ENCODE results near the gene EIF4EBP3.

GRCh38 chr5:140587495-140587894 is 40.0 kb downstream of the EIF4EBP3 start:
- no peak for TF ChIP-seq ESRRA (CRISPR knock-in tag; IDR thresholded peaks at IDR 0.05; ENCODE audit: borderline replicate concordance)
- TF ChIP-seq, protein P1, sequence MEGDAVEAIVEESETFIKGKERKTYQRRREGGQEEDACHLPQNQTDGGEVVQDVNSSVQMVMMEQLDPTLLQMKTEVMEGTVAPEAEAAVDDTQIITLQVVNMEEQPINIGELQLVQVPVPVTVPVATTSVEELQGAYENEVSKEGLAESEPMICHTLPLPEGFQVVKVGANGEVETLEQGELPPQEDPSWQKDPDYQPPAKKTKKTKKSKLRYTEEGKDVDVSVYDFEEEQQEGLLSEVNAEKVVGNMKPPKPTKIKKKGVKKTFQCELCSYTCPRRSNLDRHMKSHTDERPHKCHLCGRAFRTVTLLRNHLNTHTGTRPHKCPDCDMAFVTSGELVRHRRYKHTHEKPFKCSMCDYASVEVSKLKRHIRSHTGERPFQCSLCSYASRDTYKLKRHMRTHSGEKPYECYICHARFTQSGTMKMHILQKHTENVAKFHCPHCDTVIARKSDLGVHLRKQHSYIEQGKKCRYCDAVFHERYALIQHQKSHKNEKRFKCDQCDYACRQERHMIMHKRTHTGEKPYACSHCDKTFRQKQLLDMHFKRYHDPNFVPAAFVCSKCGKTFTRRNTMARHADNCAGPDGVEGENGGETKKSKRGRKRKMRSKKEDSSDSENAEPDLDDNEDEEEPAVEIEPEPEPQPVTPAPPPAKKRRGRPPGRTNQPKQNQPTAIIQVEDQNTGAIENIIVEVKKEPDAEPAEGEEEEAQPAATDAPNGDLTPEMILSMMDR (IDR thresholded peaks at IDR 0.05), result no peak
- TF ChIP-seq, protein P2, sequence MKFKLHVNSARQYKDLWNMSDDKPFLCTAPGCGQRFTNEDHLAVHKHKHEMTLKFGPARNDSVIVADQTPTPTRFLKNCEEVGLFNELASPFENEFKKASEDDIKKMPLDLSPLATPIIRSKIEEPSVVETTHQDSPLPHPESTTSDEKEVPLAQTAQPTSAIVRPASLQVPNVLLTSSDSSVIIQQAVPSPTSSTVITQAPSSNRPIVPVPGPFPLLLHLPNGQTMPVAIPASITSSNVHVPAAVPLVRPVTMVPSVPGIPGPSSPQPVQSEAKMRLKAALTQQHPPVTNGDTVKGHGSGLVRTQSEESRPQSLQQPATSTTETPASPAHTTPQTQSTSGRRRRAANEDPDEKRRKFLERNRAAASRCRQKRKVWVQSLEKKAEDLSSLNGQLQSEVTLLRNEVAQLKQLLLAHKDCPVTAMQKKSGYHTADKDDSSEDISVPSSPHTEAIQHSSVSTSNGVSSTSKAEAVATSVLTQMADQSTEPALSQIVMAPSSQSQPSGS (CRISPR knock-in tag; IDR thresholded peaks at IDR 0.05; ENCODE audit: borderline replicate concordance, low read depth), result no peak
- no peak for TF ChIP-seq NFE2L1 (CRISPR knock-in tag; IDR thresholded peaks at IDR 0.05)
- TF ChIP-seq, protein P3, sequence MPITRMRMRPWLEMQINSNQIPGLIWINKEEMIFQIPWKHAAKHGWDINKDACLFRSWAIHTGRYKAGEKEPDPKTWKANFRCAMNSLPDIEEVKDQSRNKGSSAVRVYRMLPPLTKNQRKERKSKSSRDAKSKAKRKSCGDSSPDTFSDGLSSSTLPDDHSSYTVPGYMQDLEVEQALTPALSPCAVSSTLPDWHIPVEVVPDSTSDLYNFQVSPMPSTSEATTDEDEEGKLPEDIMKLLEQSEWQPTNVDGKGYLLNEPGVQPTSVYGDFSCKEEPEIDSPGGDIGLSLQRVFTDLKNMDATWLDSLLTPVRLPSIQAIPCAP (CRISPR knock-in tag; IDR thresholded peaks at IDR 0.05), result no peak
- no peak for TF ChIP-seq MAX (CRISPR knock-in tag; IDR thresholded peaks at IDR 0.05)
- TF ChIP-seq SOX15 (CRISPR knock-in tag; IDR thresholded peaks at IDR 0.05), result no peak
- TF ChIP-seq ELF4 (CRISPR knock-in tag; IDR thresholded peaks at IDR 0.05; ENCODE audit: low read depth), result no peak
- no peak for TF ChIP-seq HMGXB4 (CRISPR knock-in tag; IDR thresholded peaks at IDR 0.05)
- TF ChIP-seq, protein P4, sequence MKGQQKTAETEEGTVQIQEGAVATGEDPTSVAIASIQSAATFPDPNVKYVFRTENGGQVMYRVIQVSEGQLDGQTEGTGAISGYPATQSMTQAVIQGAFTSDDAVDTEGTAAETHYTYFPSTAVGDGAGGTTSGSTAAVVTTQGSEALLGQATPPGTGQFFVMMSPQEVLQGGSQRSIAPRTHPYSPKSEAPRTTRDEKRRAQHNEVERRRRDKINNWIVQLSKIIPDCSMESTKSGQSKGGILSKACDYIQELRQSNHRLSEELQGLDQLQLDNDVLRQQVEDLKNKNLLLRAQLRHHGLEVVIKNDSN (CRISPR knock-in tag; IDR thresholded peaks at IDR 0.05), result no peak
- no peak for TF ChIP-seq HMGA2 (CRISPR knock-in tag; IDR thresholded peaks at IDR 0.05)
- no peak for TF ChIP-seq JUN (CRISPR knock-in tag; IDR thresholded peaks at IDR 0.05)
- no peak for TF ChIP-seq ZNF423 (CRISPR knock-in tag; IDR thresholded peaks at IDR 0.05)
